SK-N-SH (cell line): ENCODE results near the gene SLC47A2. TPM values are rescaled to one million over a fixed set of nuclear protein-coding genes. Genes with fewer than 3 reads are reported as not detected.

Source experiments
- CTCF ChIA-PET: fragments of 300-600, 350-600 bp; formaldehyde crosslinking; extraction: SDS; loops from one replicate; lab custom pipeline; 2021; lab: Yijun Ruan, JAX
- POLR2A ChIA-PET: fragments of 350-600 bp; sonication (Branson Sonifier 250); formaldehyde crosslinking; extraction: SDS; loops from one replicate; lab custom pipeline; 2020; ENCODE audit warnings: antibody characterized with exemption, inconsistent platforms; lab: Yijun Ruan, JAX
- DNase-seq: peaks from one replicate; pipeline ENCODE4 v3.0.0; 2012
- H2AFZ ChIP-seq: fragments of 200-600 bp; sonication (generic); 2 replicates; pipeline ENCODE4 v1.8.1; 2016; ENCODE audit warnings: antibody characterized with exemption, mild to moderate bottlenecking, low read depth
- H3F3A ChIP-seq: fragments of 200-600 bp; sonication (generic); replicated peaks from 2 replicates; pipeline ENCODE3; 2016; ENCODE audit warnings: antibody characterized with exemption, mild to moderate bottlenecking; ENCODE audit not compliant: insufficient read depth
- H3K27ac ChIP-seq, 2 experiments: fragments of 200-500 bp in 1 of 2; fragments of 200-600 bp in 1 of 2; sonication (Bioruptor generic) in 1 of 2; sonication (generic), shearing (Covaris generic) in 1 of 2; 2 replicates each; pipeline versions ENCODE4 v1.5.1 to v1.6.1; 2014 to 2016; ENCODE audit warnings: low read depth in 2 of 2, inconsistent platforms in 1 of 2, low read length in 1 of 2, mild to moderate bottlenecking in 1 of 2, mixed read lengths in 1 of 2
- H3K27me3 ChIP-seq: fragments of 200-600 bp; sonication (generic), shearing (Covaris generic); 2 replicates; pipeline ENCODE4 v1.6.1; 2016; ENCODE audit warnings: mixed run types; ENCODE audit not compliant: insufficient read depth
- H3K36me3 ChIP-seq, 2 experiments: fragments of 200-500 bp in 1 of 2; fragments of 200-600 bp in 1 of 2; sonication (Bioruptor generic) in 1 of 2; sonication (generic) in 1 of 2; replicated peaks in 1 of 2; 2 replicates each; pipeline versions ENCODE3 to v1.5.1; 2014 to 2016; ENCODE audit warnings: low read length in 1 of 2, mild to moderate bottlenecking in 1 of 2; ENCODE audit not compliant: insufficient read depth in 2 of 2, control insufficient read depth in 1 of 2
- H3K4me1 ChIP-seq, 2 experiments: fragments of 200-500 bp in 1 of 2; fragments of 200-600 bp in 1 of 2; sonication (Bioruptor generic) in 1 of 2; sonication (generic), shearing (Covaris generic) in 1 of 2; 2 replicates each; pipeline versions ENCODE4 v1.5.1 to v1.6.1; 2014 to 2016; ENCODE audit warnings: low read depth in 1 of 2, low read length in 1 of 2, mixed run types in 1 of 2; ENCODE audit not compliant: insufficient read depth in 2 of 2, control insufficient read depth in 1 of 2
- H3K4me2 ChIP-seq: fragments of 200-600 bp; sonication (generic), shearing (Covaris generic); 2 replicates; pipeline ENCODE4 v1.6.1; 2017; ENCODE audit warnings: mixed run types
- H3K4me3 ChIP-seq, 2 experiments: fragments of 200-500 bp in 1 of 2; fragments of 200-600 bp in 1 of 2; sonication (Bioruptor generic) in 1 of 2; sonication (generic), shearing (Covaris generic) in 1 of 2; 2 replicates each; pipeline versions ENCODE4 v1.5.1 to v1.8.1; 2014 to 2016; ENCODE audit warnings: low read depth in 2 of 2, inconsistent platforms in 1 of 2, low read length in 1 of 2, mild to moderate bottlenecking in 1 of 2, mixed read lengths in 1 of 2, moderate library complexity in 1 of 2
- H3K79me2 ChIP-seq: fragments of 200-600 bp; sonication (generic); 2 replicates; pipeline ENCODE4 v1.8.1; 2017; ENCODE audit warnings: mild to moderate bottlenecking; ENCODE audit not compliant: insufficient read depth
- H3K9ac ChIP-seq: fragments of 200-600 bp; sonication (generic); 2 replicates; pipeline ENCODE4 v1.6.1; 2017; ENCODE audit warnings: mixed run types
- H3K9me2 ChIP-seq: fragments of 200-600 bp; sonication (generic); 2 replicates; pipeline ENCODE4 v1.6.1; 2017; ENCODE audit warnings: mixed run types
- H3K9me3 ChIP-seq: fragments of 200-600 bp; sonication (generic); 2 replicates; pipeline ENCODE4 v1.6.1; 2017; ENCODE audit warnings: mixed run types, mild to moderate bottlenecking, moderate library complexity
- H4K20me1 ChIP-seq: fragments of 200-600 bp; sonication (generic); 2 replicates; pipeline ENCODE4 v1.6.1; 2017; ENCODE audit warnings: mild to moderate bottlenecking, mixed run types; ENCODE audit not compliant: insufficient read depth
- CTCF ChIP-seq: fragments of 200-600 bp; sonication (generic); IDR thresholded peaks from 2 replicates; pipeline ENCODE4 v1.6.1; 2017; ENCODE audit warnings: antibody characterized with exemption, mild to moderate bottlenecking, moderate library complexity
- EZH2phosphoT487 ChIP-seq: fragments of 200-600 bp; sonication (generic); IDR thresholded peaks from 2 replicates; pipeline ENCODE4 v1.6.1; 2017; ENCODE audit warnings: low read depth, mixed run types, mild to moderate bottlenecking, antibody characterized with exemption, moderate library complexity, borderline replicate concordance
- FOXM1 ChIP-seq: IDR thresholded peaks from 2 replicates; pipeline ENCODE4 v1.4.0; 2012; ENCODE audit warnings: low read depth, mild to moderate bottlenecking
- POLR2AphosphoS5 ChIP-seq: IDR thresholded peaks from 2 replicates; pipeline ENCODE4 v1.6.1; 2012; ENCODE audit warnings: low read depth, low read length
- RAD21 ChIP-seq: IDR thresholded peaks from 2 replicates; pipeline ENCODE4 v1.6.1; 2012; ENCODE audit warnings: mild to moderate bottlenecking, low read length
- SIN3A ChIP-seq: IDR thresholded peaks from 2 replicates; pipeline ENCODE4 v1.6.1; 2012; ENCODE audit warnings: low read depth, mild to moderate bottlenecking, low read length, moderate library complexity, borderline replicate concordance
- SMC3 ChIP-seq: IDR thresholded peaks from 2 replicates; pipeline ENCODE4 v1.6.1; 2012; ENCODE audit warnings: low read depth, low read length, improper control_type of control experiment
- TEAD4 ChIP-seq: IDR thresholded peaks from 2 replicates; pipeline ENCODE4 v1.4.0; 2012; ENCODE audit warnings: mild to moderate bottlenecking, borderline replicate concordance; ENCODE audit not compliant: insufficient read depth
- USF1 ChIP-seq: IDR thresholded peaks from 2 replicates; pipeline ENCODE4 v1.4.0; 2012; ENCODE audit warnings: low read depth, borderline replicate concordance
- WGBS: methylation state at CpG from one replicate; pipeline ENCODE4 v1.1.6; 2017; ENCODE audit warnings: low lambda C conversion rate; 5-methylcytosine and 5-hydroxymethylcytosine counted together
- polyA plus RNA-seq, 3 experiments: library from polyadenylated mRNA; depleted of rRNA; stranded (reverse); fragments of >200 nt; gene quantifications; 2 replicates each; pipeline ENCODE4 v1.2.3, GENCODE V29; 2012
- TF ChIP-seq, protein P1 (sequence below): fragments of 150-350 bp; IDR thresholded peaks from 2 replicates; pipeline ENCODE4 v1.6.1; 2017; ENCODE audit warnings: antibody characterized with exemption, low read length, low read depth, borderline replicate concordance
- TF ChIP-seq, protein P2 (sequence below): IDR thresholded peaks from 2 replicates; pipeline ENCODE4 v1.4.0; 2012; ENCODE audit warnings: low read depth

The SLC47A2 gene
- polyA plus RNA-seq, 1 of the 3 experiments (the other 2 are of a cell fraction): not detected

DNA sequence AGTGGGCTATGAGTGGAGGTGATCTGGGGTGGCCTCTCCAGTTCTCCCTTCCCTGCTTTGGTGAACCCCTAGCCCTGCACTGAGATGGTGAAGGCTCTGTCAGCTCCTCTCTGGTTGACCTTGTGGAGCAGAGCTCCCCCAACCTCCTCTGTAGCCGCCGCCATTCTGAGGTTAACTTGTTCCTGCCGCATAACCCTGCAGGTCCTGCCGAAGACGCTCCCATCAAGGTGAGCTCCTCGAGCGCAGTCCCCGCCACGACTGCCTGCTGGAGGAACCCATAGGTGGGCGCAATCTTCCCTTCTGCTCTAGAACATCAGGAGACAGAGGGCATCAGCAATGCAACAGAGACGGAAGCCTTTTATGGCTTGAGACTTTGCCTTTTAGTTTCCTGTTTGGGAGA is 15.2 kb upstream of the SLC47A2 start:
- Histone ChIP-seq H3K27me3 (no peaks in the 10 kb centered on the region), H3K4me1 (peaks cover 0 to 15% of the 10 kb centered on the region in 2 experiments; a peak in 2 of 4 replicates), H3K36me3 (no peaks in the 10 kb centered on the region), H3K4me2 (no peak overlapping the region), H4K20me1 (no peaks in the 10 kb centered on the region), H3K27ac (no peak overlapping the region), H3K9ac (no peak overlapping the region), H3K9me3 (no peaks in the 10 kb centered on the region), H3K79me2 (no peaks in the 10 kb centered on the region), H3F3A (no peaks in the 10 kb centered on the region), H3K4me3 (no peak overlapping the region), H3K9me2 (no peaks in the 10 kb centered on the region), H2AFZ (no peak overlapping the region)
- 91% methylated on average over 11 of the region's 11 CpGs for WGBS
- TF ChIP-seq EZH2phosphoT487 (no peak), RAD21 (no peak), USF1 (no peak), FOXM1 (no peak), TEAD4 (no peak)
- TF ChIP-seq, protein P1, sequence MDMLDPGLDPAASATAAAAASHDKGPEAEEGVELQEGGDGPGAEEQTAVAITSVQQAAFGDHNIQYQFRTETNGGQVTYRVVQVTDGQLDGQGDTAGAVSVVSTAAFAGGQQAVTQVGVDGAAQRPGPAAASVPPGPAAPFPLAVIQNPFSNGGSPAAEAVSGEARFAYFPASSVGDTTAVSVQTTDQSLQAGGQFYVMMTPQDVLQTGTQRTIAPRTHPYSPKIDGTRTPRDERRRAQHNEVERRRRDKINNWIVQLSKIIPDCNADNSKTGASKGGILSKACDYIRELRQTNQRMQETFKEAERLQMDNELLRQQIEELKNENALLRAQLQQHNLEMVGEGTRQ: no peak
- TF ChIP-seq, protein P2, sequence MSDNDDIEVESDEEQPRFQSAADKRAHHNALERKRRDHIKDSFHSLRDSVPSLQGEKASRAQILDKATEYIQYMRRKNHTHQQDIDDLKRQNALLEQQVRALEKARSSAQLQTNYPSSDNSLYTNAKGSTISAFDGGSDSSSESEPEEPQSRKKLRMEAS: no peak
- CTCF ChIA-PET: interaction anchor here (1.1 to 2.0 kb wide), 3 partner anchors 11 to 218 kb away, joined by 3 to 7 read pairs (median 4); no protein-coding TSS in a partner anchor
- POLR2A ChIA-PET: no interaction called here
- no peak for DNase-seq

GRCh38 chr17:19730843-19731242 is 14.5 kb upstream of the SLC47A2 start:
- POLR2A ChIA-PET: no interaction called here
- Histone ChIP-seq H3K27me3 (no peaks in the 10 kb centered on the region), H3K9me3 (no peaks in the 10 kb centered on the region), H4K20me1 (no peaks in the 10 kb centered on the region), H3K9ac (no peak overlapping the region), H3F3A (no peaks in the 10 kb centered on the region), H3K79me2 (no peaks in the 10 kb centered on the region), H3K4me1 (peaks cover 0 to 15% of the 10 kb centered on the region in 2 experiments; a peak in 2 of 4 replicates), H3K4me2 (no peak overlapping the region), H2AFZ (no peak overlapping the region), H3K27ac (no peak overlapping the region), H3K9me2 (no peaks in the 10 kb centered on the region), H3K4me3 (no peak overlapping the region), H3K36me3 (no peaks in the 10 kb centered on the region)
- 78% methylated on average over 4 of the region's 4 CpGs for WGBS
- CTCF ChIA-PET: interaction anchor here (1.1 to 2.0 kb wide), 3 partner anchors 12 to 217 kb away, joined by 3 to 7 read pairs (median 4); no protein-coding TSS in a partner anchor
- no peak for TF ChIP-seq POLR2AphosphoS5
- no peak for TF ChIP-seq SMC3
- no peak for TF ChIP-seq SIN3A
- no peak for TF ChIP-seq CTCF
- DNase-seq: no peak
